Measurements from ENCODE around the gene RBM20. TPM values are rescaled to one million over a fixed set of nuclear protein-coding genes. Genes with fewer than 3 reads are reported as not detected.
"Not testable (repeated sequence)": the region's sequence is repeated elsewhere in the genome, so short reads cannot be mapped to it uniquely, and the experiment has no call there.

Gene RBM20
- total RNA-seq, 2 donors from 2014 or later = 7.8 to 13.9 TPM

GRCh38 chr10:110659558-110659957 lies 15.4 kb downstream of the RBM20 start:
- Histone ChIP-seq H3K4me3 (no peak overlapping the region), H3K27ac (no peak overlapping the region), H3K4me1 (ENCODE audit: control insufficient read depth in 1 of 2, low read depth in 2 of 2) (no peaks in the 10 kb centered on the region), H3K36me3 (no peaks in the 10 kb centered on the region), H3K27me3 (replicated peaks; ENCODE audit: insufficient read depth) (no peaks in the 10 kb centered on the region), H3K9me3 (no peaks in the 10 kb centered on the region)
- DNase-seq (ENCODE audit: low spot score) (no peak), ATAC-seq (ENCODE audit: insufficient number of reproducible peaks, low FRiP score, low read depth) (no peak)
- TF ChIP-seq CTCF (IDR thresholded peaks at IDR 0.05) = no peak

GRCh38 chr10:110660289-110660688 lies 16.2 kb downstream of the RBM20 start:
- not testable (repeated sequence) for DNase-seq (ENCODE audit: low spot score); H3K9me3 ChIP-seq; H3K4me3 ChIP-seq; H3K4me1 ChIP-seq (ENCODE audit: control insufficient read depth in 1 of 2, low read depth in 2 of 2); H3K27ac ChIP-seq; H3K27me3 ChIP-seq (replicated peaks; ENCODE audit: insufficient read depth); H3K36me3 ChIP-seq; ATAC-seq (ENCODE audit: insufficient number of reproducible peaks, low FRiP score, low read depth)

- Histone ChIP-seq H3K9me3 (no peaks in the 10 kb centered on the region), H3K36me3 (no peaks in the 10 kb centered on the region), H3K27ac (no peak overlapping the region), H3K27me3 (replicated peaks; ENCODE audit: insufficient read depth) (no peaks in the 10 kb centered on the region), H3K4me1 (ENCODE audit: control insufficient read depth in 1 of 2, low read depth in 2 of 2) (peaks cover 0 to 8% of the 10 kb centered on the region in 2 donors), H3K4me3 (no peak overlapping the region)
- no peak for TF ChIP-seq CTCF (IDR thresholded peaks at IDR 0.05)
- DNase-seq (ENCODE audit: low spot score) (no peak), ATAC-seq (ENCODE audit: insufficient number of reproducible peaks, low FRiP score, low read depth) (no peak)
Observed at GRCh38 chr10:110661292-110661691, 17.2 kb downstream of the RBM20 start.

GRCh38 chr10:110664483-110665420 lies 20.6 kb downstream of the RBM20 start:
- Histone ChIP-seq H3K4me3 (no peak overlapping the region), H3K4me1 (ENCODE audit: control insufficient read depth in 1 of 2, low read depth in 2 of 2) (peaks cover 0 to 29% of the 10 kb centered on the region in 2 donors), H3K36me3 (no peaks in the 10 kb centered on the region), H3K27ac (peak overlapping the region in 1 of 2 donors; percentile 20), H3K27me3 (replicated peaks; ENCODE audit: insufficient read depth) (no peaks in the 10 kb centered on the region), H3K9me3 (no peaks in the 10 kb centered on the region)
- ATAC-seq (ENCODE audit: insufficient number of reproducible peaks, low FRiP score, low read depth) (peak; percentile 64), DNase-seq (ENCODE audit: low spot score) (no peak)
- no peak for TF ChIP-seq CTCF (IDR thresholded peaks at IDR 0.05)

- H3K4me3 ChIP-seq; DNase-seq (ENCODE audit: low spot score); H3K36me3 ChIP-seq; ATAC-seq (ENCODE audit: insufficient number of reproducible peaks, low FRiP score, low read depth); H3K9me3 ChIP-seq; H3K27me3 ChIP-seq (replicated peaks; ENCODE audit: insufficient read depth): not testable (repeated sequence)
- H3K27ac ChIP-seq = peak overlapping the region in 1 of 2 donors; percentile 75
- H3K4me1 ChIP-seq (ENCODE audit: control insufficient read depth in 1 of 2, low read depth in 2 of 2) = peaks cover 0 to 29% of the 10 kb centered on the region in 2 donors
Observed at GRCh38 chr10:110666259-110666658, 22.1 kb downstream of the RBM20 start.

- DNase-seq (ENCODE audit: low spot score) (no peak), ATAC-seq (ENCODE audit: insufficient number of reproducible peaks, low FRiP score, low read depth) (no peak)
- H3K36me3 ChIP-seq = no peaks in the 10 kb centered on the region
- peaks cover 0 to 30% of the 10 kb centered on the region in 2 donors for H3K4me1 ChIP-seq (ENCODE audit: control insufficient read depth in 1 of 2, low read depth in 2 of 2)
- no peaks in the 10 kb centered on the region for H3K27me3 ChIP-seq (replicated peaks; ENCODE audit: insufficient read depth)
- H3K4me3 ChIP-seq = no peak overlapping the region
- TF ChIP-seq CTCF (IDR thresholded peaks at IDR 0.05) = no peak
- H3K27ac ChIP-seq = peak overlapping the region; percentile 69 to 75
- no peaks in the 10 kb centered on the region for H3K9me3 ChIP-seq
Observed at GRCh38 chr10:110666673-110667072, 22.5 kb downstream of the RBM20 start.
